ENCODE measurements around the gene HAP1.

HAP1 gene

GRCh38 chr17:41768682-41769288, 34.3 kb upstream of the HAP1 start:
- ChIA-PET POLR2A (no interaction called here), CTCF (interaction anchor here (0.7 to 1.2 kb wide), 3 partner anchors 11 to 73 kb away, joined by 3 read pairs; no protein-coding TSS in a partner anchor)
- TF ChIP-seq, protein P1, sequence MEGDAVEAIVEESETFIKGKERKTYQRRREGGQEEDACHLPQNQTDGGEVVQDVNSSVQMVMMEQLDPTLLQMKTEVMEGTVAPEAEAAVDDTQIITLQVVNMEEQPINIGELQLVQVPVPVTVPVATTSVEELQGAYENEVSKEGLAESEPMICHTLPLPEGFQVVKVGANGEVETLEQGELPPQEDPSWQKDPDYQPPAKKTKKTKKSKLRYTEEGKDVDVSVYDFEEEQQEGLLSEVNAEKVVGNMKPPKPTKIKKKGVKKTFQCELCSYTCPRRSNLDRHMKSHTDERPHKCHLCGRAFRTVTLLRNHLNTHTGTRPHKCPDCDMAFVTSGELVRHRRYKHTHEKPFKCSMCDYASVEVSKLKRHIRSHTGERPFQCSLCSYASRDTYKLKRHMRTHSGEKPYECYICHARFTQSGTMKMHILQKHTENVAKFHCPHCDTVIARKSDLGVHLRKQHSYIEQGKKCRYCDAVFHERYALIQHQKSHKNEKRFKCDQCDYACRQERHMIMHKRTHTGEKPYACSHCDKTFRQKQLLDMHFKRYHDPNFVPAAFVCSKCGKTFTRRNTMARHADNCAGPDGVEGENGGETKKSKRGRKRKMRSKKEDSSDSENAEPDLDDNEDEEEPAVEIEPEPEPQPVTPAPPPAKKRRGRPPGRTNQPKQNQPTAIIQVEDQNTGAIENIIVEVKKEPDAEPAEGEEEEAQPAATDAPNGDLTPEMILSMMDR (IDR thresholded peaks at IDR 0.05; ENCODE audit: insufficient read depth, low read length, missing control alignments): no peak
- no peak overlapping the region for H3K4me3 ChIP-seq (ENCODE audit: low read depth, low read length)
- no peak for DNase-seq (ENCODE audit: low read depth, low spot score)

- DNase-seq (ENCODE audit: low read depth, low spot score): no peak
- TF ChIP-seq, protein P1 (IDR thresholded peaks at IDR 0.05; ENCODE audit: insufficient read depth, low read length, missing control alignments): no peak
- ChIA-PET CTCF (no interaction called here), POLR2A (no interaction called here)
- no peak overlapping the region for H3K4me3 ChIP-seq (ENCODE audit: low read depth, low read length)
Observed at GRCh38 chr17:41767324-41768042, 33.0 kb upstream of the HAP1 start.

DNA sequence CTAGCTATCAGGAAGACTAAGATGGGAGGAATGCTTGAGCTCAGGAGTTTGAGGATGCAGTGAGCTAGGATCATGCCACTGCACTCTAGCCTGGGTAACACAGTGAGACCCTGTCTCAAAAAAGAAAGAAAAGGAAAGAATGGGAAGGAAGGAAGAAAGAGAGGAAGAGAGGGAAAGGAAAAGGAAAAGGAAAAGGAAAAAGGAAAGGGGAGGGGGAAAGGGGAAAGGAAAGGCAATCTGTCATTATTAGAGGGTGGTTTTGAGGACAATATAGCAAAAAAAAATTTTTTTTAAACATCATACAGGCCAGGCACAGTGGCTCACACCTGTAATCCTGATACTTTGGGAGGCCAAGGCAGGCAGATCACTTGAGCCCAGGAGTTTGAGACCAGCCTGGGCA, 31.7 kb upstream of the HAP1 start:
- ChIA-PET CTCF (no interaction called here), POLR2A (no interaction called here)
- TF ChIP-seq, protein P1 (IDR thresholded peaks at IDR 0.05; ENCODE audit: insufficient read depth, low read length, missing control alignments): no peak
- DNase-seq (ENCODE audit: low read depth, low spot score): no peak
- no peak overlapping the region for H3K4me3 ChIP-seq (ENCODE audit: low read depth, low read length)

- H3K4me3 ChIP-seq (ENCODE audit: low read depth, low read length): no peak overlapping the region
- ChIA-PET CTCF (interaction anchor here (0.7 to 0.8 kb wide), 2 partner anchors 22 to 50 kb away, joined by 3 read pairs; no protein-coding TSS in a partner anchor), POLR2A (no interaction called here)
- DNase-seq (ENCODE audit: low read depth, low spot score): no peak
- TF ChIP-seq, protein P1 (IDR thresholded peaks at IDR 0.05; ENCODE audit: insufficient read depth, low read length, missing control alignments): no peak
Observed at GRCh38 chr17:41763327-41763726, 28.9 kb upstream of the HAP1 start.

DNA sequence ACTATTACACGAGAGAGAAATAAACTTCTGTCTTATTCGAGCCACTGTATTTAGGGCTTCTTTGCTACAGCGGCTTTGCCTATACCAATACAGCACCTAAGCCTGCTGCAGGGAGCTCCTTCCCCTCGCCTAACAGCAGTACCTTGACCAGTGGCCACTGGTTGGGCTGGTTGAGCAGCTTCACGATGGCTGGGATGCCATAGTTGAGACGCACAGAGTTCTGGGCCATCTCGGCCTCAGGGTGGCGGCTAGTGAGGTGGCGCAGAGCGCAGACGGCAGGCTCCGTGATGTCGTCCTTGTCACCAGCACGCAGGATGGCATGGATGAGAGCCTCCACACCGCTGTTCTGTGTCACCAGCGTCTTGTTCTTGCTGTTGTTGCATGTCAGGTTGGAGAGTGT, 28.4 kb upstream of the HAP1 start:
- DNase-seq (ENCODE audit: low read depth, low spot score): no peak
- TF ChIP-seq, protein P1 (IDR thresholded peaks at IDR 0.05; ENCODE audit: insufficient read depth, low read length, missing control alignments): no peak
- CTCF ChIA-PET: interaction anchor here (0.8 kb wide), 1 partner anchor 39 kb away, joined by 3 read pairs; no protein-coding TSS in a partner anchor
- POLR2A ChIA-PET: no interaction called here
- no peak overlapping the region for H3K4me3 ChIP-seq (ENCODE audit: low read depth, low read length)

- ChIA-PET POLR2A (no interaction called here), CTCF (interaction anchor here (0.8 kb wide), 1 partner anchor 40 kb away, joined by 3 read pairs; no protein-coding TSS in a partner anchor)
- TF ChIP-seq, protein P1 (IDR thresholded peaks at IDR 0.05; ENCODE audit: insufficient read depth, low read length, missing control alignments): no peak
- no peak overlapping the region for H3K4me3 ChIP-seq (ENCODE audit: low read depth, low read length)
- no peak for DNase-seq (ENCODE audit: low read depth, low spot score)
Observed at GRCh38 chr17:41762391-41762790, 27.9 kb upstream of the HAP1 start.

Measured in AG04449 (cell line).